SU-DHL-6 (cell line): ENCODE results near the gene RETREG1.

Experiments
- EZH2phosphoT487 ChIP-seq: fragments of 200-600 bp; sonication (generic), shearing (Covaris generic); conservative IDR thresholded peaks from 2 replicates; pipeline ENCODE4 v1.6.1; 2018; ENCODE audit warnings: mild to moderate bottlenecking, antibody characterized with exemption, low read length, moderate library complexity, mixed read lengths
- TF ChIP-seq, protein P1 (sequence below): fragments of 200-600 bp; sonication (generic); IDR thresholded peaks from one replicate; pipeline ENCODE4 v1.5.1; 2017; ENCODE audit warnings: antibody characterized with exemption, mild to moderate bottlenecking, low read length, moderate library complexity; ENCODE audit not compliant: insufficient read depth, poor library complexity, severe bottlenecking

GRCh38 chr5:16551628-16552027 lies 65.2 kb downstream of the RETREG1 start:
- TF ChIP-seq, protein P1, sequence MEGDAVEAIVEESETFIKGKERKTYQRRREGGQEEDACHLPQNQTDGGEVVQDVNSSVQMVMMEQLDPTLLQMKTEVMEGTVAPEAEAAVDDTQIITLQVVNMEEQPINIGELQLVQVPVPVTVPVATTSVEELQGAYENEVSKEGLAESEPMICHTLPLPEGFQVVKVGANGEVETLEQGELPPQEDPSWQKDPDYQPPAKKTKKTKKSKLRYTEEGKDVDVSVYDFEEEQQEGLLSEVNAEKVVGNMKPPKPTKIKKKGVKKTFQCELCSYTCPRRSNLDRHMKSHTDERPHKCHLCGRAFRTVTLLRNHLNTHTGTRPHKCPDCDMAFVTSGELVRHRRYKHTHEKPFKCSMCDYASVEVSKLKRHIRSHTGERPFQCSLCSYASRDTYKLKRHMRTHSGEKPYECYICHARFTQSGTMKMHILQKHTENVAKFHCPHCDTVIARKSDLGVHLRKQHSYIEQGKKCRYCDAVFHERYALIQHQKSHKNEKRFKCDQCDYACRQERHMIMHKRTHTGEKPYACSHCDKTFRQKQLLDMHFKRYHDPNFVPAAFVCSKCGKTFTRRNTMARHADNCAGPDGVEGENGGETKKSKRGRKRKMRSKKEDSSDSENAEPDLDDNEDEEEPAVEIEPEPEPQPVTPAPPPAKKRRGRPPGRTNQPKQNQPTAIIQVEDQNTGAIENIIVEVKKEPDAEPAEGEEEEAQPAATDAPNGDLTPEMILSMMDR: no peak
- no peak for TF ChIP-seq EZH2phosphoT487
